Pons (tissue), 1 donor: ENCODE data around the gene DNMT3B.

Source experiments
- DNase-seq: peaks from one replicate; pipeline ENCODE4 v3.0.0-alpha.2; 2016; ENCODE audit warnings: low spot score

Gene DNMT3B

DNA sequence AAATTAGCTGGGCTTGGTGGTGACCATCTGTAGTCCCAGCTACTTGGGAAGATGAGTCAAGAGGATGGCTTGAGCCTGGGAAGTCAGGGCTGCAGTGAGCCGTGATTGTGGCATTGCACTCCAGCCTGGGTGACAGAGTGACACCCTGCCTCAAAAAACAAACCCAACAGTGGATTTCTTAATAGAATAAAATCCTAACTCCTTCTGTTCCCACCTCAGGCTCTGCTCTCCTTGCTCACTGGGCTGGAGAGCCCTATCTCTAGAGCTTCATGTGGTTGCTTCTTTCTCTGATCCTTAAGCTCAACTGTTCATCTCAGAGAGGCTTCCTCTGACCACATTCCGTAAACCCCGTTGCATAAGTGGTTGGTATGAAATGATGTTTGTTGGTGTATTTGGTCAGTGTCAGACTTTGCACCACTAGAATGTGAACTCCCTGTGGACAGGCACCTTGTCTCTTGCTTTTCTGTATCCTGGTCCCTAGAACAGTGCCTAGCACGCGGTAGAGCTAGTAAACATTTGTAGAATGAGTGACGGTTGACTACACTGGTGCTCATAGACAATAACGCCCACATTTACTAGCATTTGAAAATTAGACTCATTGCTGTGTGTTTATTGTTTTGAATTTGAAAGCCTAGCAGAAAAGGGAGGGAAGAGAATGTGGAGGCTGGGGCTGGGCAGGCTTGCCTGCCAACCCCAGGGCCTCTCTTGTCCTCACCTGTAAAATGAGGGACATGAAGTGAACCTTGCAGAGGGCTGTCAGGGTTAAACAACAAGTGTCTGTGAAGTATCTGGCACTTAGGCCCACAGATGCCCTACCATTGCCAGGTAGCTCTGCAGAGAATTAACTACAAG is 61.8 kb downstream of the DNMT3B start:
- no peak for DNase-seq

DNA sequence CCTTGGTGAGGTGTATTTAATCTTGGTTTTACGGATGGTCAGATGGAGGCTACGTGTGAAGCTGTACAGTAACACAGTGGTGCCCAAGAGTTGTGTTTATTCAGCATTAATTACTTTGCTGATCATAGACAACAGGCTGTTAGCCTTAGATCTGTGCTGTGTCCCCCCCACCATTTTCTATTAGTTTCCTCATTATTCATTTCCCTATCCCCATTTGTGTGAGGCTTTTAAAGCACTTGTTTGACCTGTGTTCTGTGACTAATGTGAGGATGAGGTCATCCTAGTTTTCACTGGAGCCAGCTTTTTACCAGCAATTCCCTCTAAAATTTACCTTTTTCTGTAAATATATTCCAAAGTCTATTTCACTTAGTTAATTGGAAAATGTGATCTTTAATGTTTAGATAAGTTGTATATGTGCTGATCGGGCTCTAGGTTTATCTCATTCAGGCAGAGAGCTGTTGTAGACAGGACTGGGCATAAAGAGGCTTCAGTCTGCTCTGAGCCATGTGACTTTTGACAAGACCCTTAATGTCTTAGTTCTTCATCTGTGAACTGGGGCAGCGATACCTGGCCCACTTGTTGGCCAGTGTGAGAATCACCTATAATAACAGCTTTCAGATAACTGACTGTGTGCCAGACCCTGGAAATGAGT is 66.0 kb downstream of the DNMT3B start:
- no peak for DNase-seq

DNA sequence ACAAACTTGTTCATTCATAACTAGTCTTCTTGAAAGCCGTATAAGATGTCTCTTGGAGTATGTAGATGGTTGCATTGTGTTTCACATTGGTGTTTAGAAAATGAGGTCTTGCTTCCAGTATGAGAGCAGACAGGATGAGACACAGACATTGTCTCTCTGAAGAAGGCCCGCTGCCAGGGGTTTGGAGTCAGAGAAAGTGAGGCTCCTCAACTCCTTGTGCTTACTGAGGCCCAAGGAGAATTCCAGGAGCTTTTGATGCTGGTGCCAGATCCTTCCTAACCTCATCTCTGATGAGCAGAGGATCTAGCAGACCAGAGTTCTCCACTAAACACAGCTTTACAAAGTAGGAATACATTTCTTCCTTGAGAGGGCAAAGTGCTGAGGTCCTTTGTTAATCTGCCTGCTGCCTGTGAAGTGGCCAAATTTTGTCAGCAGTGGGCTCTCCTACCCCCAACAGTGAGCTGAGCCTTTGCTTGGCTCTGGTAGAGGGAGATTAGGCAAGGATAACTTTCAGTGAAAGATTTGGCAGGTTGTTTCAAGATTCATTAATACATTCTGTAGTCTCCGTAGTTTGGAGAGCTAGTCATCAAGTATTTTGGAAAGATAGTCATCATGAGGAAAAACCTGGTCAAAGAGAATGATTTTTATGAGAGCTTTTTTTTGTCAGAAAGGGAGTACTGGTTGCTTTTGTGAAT is 67.3 kb downstream of the DNMT3B start:
- DNase-seq = no peak

DNA sequence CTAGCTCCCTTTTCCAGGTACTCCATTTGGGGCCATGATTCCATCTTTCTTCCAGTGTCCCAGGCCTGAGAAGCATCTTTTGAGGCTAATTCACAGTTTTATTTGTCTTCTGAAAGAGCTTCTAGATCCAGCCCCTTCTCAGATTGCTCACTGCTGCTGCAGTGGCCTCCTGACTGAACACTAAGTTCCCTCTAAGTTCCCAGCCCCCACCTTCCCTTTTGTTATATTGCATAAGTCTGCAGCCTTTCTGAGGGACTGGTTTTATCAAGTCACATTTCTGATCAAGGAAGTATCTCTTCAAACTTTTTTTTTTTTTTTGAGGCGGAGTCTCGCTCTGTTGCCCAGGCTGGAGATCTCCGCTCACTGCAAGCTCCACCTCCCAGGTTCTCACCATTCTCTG is 68.3 kb downstream of the DNMT3B start:
- DNase-seq = peak; percentile 68

DNA sequence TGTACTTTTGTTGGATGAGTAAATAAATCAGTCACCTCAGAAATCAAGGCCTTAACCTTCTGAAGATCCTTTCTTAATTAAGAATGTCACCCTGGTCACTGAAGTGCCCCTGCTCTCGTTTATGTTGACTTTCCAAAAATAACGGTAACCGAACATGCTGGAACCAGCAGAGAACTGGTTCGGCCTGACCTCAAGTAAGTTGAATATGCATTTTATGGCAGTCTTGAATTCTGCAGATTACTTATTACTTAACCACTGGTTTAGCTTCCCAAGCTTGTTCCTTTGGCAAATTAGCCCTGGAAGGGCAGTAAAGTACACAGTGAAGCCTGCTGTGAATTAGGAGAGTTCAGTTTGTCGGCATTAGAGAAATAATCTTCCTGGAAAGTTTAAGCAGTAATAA is 69.8 kb downstream of the DNMT3B start:
- DNase-seq = no peak

DNA sequence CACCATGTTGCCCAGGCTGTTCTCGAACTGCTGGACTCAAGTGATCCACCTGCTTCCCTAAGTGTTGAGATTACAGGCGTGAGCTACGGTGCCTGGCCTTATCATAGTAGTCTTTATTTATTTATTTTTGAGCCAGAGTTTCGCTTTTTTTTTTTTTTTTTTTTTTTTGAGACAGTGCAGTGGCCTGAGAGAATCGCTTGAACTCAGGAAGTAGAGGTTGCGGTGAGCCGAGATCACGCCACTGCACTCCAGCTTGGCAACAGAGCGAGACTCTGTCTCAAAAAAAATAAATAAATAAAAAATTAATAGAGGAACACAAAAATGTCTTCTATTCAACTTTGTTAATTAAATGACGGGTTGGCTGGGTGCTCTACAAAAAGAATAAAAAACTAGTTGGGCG is 70.5 kb downstream of the DNMT3B start:
- no peak for DNase-seq

DNA sequence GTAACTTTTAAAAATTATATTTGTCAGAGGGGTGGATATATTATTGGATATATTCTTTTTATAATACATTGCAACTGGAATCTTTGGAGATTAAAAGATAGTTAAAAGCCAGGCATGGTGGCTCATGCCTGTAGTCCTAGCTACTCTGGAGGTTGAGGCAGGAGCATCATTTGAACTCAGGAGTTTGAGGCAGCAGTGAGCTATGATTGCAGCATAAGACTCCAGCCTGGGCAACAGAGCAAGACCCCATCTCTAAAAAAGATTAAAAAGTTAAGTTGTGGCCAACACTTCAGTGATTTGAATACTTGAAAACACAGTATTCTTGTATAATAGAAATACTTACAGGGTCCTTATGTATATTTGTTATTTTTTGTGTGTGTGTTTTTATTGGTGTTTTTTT is 72.8 kb downstream of the DNMT3B start:
- DNase-seq = no peak

DNA sequence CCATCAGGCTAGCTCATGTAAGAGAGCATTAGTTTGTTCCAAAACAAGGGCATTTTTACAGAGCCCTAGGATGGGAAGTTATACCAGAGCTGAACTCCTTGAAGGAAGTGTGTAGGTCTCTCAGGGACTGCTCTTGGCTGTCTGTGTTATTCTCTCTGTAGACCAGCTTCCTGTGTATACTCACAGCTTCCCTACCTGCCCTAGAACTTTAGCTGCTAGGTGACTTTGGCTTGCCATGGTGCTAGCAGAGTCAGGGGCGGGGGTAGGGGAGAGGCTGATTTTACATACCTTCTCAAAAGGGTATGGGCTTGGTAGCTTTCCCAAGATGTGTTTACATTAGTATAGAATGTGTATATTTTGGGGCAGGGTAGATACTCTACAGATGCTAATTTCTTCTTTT is 75.0 kb downstream of the DNMT3B start:
- no peak for DNase-seq

DNA sequence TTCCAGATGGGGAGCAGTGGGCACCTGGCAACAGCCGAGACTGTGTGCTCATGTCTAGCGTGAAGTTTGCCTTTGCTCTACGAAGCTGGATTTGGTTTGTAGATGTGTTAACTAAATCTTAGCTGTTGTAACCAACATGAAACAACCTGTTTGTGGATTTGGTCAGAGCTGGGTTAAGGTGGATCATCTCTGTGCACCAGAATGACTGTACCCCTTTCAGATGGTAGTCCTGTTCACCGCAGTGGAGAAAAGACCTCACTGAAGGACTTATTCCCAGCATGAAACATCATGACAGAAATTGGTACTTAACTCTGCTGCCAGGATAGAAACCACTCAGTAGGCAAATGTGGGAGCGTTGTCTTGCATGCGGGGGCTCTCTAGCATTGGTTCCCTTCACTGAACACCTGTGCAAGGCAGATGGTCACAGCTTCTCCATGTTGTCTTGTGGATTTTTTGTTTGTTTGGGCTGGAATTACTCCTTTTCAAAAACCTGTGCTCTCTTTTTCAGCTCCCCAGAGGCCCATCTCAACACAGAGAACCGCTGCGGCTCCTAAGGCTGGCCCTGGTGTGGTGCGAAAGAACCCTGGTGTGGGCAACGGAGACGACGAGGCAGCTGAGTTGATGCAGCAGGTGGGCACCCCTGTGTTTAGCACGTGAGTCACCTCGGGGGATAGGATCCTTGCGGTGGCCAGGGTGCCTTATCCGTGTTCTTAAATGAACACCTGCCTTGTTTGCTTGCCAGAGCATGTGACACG is 77.2 kb downstream of the DNMT3B start:
- no peak for DNase-seq

DNA sequence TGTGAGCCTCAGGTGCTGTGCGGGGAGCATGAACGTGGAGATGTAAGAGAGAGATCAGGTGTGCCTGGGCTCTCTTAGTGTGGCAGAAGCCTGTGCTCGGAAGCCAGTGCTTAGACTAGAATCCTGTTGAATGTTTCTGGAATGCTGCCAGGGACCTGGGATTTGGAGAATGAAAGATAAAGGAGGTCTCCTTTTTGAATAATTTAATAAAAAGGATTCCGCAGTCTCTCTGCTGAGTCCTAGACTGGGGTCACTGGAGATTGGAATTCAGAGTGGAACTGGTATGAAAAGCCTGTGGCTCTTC is 77.7 kb downstream of the DNMT3B start:
- no peak for DNase-seq

DNA sequence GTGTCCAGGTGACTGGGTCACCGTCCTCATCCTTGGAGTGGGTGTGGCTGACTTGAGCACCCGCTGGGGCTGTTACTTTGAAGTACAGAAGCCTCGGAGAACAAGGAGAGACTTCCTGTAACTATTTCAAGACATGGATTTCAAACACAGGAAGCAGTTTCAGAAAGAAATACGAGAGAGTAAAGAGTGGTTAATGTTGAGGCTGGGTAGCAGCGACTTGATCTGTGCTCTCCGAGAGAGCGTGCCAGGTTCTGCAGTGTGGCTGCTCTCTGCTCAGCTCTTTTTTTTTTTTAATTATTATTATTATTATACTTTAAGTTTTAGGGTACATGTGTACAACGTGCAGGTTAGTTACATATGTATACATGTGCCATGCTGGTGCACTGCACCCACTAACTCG is 79.0 kb downstream of the DNMT3B start:
- no peak for DNase-seq

DNA sequence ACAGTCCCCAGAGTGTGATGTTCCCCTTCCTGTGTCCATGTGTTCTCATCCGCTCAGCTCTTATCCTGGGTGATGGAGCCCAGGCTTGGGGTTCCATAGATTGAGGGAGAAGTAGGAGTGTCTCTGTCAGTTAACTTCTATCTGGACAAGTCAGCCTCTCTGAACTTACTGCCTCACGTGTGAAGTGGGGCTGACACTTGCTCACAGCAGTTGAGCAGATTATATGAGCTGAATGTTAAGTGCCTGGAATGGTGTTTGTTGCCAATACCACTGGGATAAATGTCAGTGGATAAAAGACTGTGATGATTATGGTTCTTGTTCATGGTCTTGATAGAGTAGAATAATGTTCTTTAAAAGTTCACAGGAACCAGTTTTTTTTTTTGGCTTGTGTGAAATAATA is 79.4 kb downstream of the DNMT3B start:
- DNase-seq = no peak

DNA sequence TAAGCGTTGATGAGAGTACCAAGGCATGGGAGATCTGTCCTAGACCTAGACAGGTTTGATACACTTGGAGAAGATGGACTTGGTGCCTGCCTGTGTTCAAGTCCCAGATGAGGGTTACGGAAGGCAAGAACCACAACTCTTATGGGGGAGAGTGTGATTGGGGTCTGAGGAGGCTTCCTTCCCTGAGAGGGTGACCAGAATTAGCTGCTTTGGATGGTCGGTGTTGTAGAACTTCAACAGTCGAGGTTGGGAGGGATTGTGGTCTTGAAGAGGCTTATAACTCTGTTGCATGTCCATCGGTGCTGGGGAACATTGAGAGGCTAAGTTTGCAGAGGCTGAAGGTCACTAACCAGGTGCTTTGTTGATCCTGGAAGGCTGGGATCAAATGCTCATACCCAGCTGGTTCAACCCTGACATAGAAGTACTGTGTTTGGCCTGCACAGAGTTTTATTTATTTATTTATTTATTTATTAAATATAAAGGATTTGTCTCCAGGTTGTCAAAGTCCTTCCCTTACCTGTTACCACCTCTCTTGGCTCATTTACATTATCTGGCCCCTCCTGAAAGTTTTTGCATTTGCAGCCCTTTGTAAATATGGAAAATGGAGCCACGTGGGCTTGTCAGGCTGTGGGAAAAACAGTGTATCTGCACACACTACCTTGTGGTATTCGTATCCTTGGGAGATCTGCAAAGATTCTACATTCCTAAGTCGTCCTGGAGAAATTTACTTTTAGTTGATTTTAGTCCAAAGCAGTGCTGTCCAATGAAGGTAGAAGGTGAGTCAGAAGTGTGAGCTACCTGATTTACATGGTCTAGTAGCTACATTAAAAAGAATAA is 80.7 kb downstream of the DNMT3B start:
- no peak for DNase-seq

DNA sequence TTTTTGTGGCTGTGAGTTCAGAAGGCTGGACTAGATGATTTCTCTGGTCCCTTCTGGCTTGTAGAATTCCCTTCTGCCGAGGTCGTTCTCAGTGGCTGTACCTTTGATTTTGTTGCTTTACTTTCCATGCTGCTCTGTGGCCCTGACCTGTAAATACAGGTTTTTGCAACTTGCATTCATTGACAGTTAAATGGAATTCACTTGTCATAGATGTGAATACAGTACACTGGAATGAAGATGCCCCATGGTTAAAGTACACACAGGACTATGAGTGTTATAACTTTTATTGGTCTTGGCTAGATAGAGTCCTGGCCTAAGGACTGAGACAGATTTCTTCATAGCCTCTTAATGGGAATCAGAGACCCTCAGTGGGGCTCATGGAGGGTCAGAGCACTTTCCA is 83.6 kb downstream of the DNMT3B start:
- no peak for DNase-seq

DNA sequence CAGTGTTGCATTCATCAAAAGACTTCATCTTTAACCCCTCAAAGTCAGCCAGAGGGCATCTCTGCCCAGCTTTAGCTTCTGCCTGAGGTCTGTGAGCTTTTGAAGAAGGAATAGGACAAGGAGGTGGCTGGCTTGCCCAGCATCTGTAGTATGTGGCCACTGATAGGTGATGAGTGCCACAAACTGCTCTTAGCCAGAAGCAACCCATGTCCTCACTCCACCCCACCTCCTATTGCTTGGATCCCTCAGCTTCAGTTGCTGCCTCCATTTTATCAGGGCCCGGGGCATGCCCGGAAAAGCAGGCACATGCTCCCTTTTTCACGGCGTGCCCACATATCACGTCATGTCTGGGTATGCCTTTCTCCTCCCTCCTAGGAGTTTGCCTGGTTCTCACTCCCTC is 84.7 kb downstream of the DNMT3B start:
- no peak for DNase-seq

DNA sequence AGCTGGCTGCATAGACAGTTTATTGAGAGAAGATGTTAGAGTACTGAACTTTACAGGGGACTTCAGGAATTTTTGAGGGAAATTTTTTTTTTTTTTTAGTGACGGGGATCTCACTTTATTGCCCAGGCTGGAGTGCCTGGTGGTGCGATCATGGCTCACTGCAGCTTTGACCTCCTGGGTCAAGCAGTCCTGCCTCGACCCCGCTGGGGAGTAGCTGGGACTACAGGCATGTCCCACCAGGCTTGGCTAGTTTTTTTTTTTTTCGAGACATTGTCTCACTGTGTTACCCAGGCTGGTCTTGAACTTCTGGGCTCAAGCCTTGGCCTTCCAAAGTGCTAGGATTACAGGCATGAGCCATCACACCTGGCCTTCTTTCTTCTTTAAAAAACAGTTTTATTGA is 85.8 kb downstream of the DNMT3B start:
- no peak for DNase-seq

DNA sequence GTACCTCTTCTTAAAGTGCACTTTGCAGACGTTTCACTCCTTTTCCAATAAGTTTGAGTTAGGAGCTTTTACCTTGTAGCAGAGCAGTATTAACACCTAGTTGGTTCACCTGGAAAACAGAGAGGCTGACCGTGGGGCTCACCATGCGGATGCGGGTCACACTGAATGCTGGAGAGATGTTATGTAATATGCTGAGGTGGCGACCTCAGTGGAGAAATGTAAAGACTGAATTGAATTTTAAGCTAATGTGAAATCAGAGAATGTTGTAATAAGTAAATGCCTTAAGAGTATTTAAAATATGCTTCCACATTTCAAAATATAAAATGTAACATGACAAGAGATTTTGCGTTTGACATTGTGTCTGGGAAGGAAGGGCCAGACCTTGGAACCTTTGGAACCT is 86.7 kb downstream of the DNMT3B start:
- DNase-seq = no peak

DNA sequence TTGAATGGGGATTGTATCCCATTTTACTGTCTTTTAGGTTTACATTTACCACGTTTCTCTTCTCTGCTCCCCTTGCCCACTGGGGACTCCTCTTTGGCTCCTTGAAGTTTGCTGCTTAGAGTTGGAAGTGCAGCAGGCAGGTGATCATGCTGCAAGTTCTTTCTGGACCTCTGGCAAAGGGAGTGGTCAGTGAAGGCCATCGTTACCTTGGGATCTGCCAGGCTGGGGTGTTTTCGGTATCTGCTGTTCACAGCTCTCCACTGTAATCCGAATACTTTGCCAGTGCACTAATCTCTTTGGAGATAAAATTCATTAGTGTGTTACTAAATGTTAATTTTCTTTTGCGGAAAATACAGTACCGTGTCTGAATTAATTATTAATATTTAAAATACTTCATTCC is 87.4 kb downstream of the DNMT3B start:
- no peak for DNase-seq

DNA sequence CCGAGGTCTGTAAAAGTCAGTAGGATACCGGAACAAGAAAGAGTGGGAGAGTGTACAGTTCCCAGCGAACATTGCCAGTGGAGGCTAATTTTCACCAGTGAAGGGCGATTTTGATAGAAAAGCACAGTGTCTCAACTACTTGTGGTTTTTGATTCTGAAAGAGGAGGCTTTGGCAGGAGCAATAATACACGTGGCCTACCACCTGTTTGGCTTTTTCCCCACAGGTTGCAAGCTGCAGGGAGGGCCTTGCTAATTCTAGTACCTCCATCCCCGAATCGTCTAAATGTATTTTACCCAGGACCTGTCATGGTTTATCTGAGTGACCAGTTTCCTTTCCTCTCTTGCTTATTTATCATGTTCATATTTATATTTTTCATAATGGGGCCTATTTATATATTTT is 93.2 kb downstream of the DNMT3B start:
- DNase-seq = no peak

DNA sequence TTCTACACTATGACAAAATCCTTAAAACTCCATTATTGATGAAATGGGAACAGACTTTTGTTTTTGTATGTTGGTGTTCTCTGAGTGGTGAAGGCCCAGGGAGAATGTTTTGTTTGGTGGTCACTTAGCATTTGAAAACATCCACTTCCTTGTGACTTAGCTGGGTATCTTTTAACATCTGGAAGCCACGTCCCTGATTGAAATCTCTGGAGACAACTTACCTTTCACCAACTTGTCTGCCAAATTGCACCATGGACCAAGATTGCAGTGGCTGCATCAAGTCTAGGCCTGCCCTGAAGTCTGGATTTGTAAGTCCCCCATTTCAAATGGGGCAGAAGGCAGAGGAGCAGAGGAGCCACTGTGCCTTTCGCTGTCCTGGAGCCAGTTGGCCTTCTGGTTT is 96.0 kb downstream of the DNMT3B start:
- no peak for DNase-seq
